ENCODE results near the gene HEPN1.

HEPN1 gene

DNA sequence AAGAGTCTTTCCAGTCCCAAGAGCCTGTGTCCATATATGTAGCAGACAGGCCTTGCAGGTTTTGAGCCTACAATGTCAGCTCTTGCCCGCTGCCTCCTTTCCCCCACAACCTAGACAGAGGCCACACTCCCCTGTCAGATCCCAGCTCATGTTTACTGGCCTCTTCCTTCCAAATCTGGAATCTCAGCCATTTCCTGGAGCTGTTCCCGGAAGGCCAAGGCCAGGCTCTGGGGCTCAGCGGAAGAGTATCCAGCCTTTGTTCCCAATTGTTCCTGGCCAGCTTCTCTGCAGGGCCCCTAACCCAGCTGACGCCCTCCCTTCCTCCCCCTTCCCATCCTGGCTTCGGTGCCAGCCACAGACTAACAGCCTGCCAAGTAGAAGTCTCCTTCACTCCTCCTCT lies 20.3 kb upstream of the HEPN1 start:
- in situ Hi-C loops (cut with HindIII; ENCODE audit: low sequenced_read_pairs): no loop called here

- in situ Hi-C loops (cut with HindIII; ENCODE audit: low sequenced_read_pairs): no loop called here
Measured at GRCh38 chr11:124899383-124900145, 19.5 kb upstream of the HEPN1 start.

DNA sequence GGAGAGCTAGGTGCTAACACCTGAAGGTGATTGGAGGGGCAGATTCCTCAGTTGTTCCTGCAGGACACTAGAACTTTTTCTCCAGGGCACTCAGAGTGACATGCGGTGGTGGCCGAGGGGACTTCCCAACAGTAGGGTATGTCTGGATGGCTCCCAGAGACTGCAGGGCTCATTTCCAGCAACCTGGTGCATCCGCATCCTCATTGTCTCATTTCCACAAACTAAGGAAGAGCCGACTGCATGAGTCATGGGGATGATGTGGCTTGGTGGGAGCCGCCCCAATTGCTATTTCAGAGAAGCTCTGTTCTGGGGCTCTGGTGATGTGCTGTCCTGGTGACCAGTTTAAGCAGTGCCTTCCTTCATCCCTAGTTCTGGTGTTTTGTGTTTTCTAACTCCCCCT lies 18.6 kb upstream of the HEPN1 start:
- in situ Hi-C loops (cut with HindIII; ENCODE audit: low sequenced_read_pairs): no loop called here

DNA sequence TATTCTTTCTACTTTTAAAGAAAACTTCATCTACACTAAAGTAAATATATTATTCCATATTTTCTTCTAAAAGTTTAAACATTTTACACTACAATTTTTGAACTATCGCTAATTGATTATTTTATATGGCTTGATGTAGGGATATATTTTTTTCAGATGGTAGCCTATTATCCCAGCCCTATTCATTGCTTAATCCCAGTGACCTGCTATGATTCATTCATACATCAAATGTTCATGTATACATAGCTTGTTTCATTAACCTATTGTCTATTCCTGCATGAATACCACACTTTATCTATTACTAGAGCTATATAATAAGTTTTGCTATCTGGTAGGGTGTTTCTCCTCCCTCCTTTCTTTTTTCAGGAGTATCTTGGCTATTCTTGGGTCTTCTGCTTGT lies 16.4 kb upstream of the HEPN1 start:
- in situ Hi-C loops (cut with HindIII; ENCODE audit: low sequenced_read_pairs): no loop called here

DNA sequence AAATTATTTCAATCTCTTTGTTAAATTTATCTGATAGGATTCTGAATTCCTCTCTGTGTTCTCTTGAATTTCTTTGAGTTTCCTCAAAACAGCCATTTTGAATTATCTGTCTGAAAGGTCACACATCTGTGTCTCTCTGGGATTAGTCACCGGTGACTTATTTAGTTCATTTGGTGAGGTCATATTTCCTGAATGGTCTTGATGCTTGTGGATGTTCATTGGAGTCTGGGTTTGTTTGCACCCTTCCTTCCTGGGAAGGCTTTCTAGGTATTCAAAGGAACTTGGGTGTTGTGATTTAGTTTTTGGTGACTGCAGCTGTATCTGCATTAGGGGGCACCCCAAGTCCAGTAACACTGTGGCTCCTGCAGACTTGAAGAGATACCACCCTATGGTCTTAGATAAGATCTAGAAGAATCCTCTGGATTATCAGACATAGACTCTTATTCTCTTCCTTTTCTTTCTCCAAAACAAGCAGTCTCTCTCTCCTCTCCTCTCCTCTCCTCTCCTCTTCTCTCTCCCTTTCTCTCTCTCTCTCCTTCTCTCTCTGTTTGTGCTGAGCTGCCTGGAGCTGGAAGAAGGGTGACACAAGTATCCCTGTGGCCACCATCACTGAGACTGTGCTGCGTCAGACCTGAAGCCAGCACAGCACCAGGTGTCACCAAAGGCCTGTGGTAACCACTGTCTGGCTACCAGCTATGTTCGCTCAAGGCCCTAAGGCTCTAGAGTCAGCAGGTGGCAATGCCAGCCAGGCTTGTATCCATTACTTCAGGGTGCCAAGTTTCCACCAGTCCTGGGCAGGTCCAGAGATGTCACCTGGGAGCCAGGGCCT lies 3.3 kb upstream of the HEPN1 start:
- in situ Hi-C loops (cut with HindIII; ENCODE audit: low sequenced_read_pairs): no loop called here

DNA sequence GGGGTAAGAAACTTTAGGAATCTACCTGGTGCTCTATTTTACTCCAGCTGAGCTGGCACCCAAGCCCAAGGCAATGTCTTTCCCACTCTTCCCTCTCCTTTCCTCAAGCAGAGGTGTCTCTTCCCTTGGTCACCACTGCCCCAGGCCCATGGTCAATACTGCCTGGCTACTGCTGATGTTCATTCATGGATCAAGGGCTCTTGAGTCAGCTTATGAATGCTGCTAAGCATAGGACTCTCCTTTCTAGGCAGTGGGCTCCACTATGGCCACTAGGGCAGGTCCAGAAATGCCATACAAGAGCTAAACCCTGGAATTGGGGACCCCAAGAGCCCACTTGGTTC lies 2.7 kb upstream of the HEPN1 start:
- in situ Hi-C loops (cut with HindIII; ENCODE audit: low sequenced_read_pairs): no loop called here

DNA sequence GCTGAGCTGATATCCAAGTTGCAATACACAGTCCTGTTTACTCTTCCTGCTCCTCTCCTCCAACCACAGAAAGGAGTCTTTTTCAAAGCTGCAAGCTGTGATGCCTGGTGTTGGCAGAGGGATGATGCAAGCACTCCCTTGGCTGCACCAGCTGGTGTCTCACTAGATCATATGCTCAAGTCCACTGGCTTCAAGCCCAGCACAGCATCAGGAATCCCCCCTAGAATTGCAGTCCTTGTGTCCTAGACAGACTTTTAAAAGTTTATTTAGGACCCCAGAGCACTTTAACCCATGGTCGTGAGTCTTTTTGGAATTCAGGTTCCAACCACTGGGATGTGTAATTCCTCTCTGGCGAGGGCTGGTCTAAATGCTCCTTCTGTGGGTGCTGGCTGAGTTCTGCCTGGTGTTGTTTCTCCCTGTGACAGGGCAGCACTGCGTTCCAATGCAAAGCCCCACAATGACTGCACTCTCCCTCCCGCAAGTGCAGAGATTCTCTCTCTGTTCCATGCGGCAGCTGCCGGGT lies 1.9 kb upstream of the HEPN1 start:
- in situ Hi-C loops (cut with HindIII; ENCODE audit: low sequenced_read_pairs): no loop called here

- in situ Hi-C loops (cut with HindIII; ENCODE audit: low sequenced_read_pairs): no loop called here
Measured at GRCh38 chr11:124919898-124920297, 848 bp downstream of the HEPN1 start.

GRCh38 chr11:124920356-124920755 lies 1.3 kb downstream of the HEPN1 start:
- in situ Hi-C loops (cut with HindIII; ENCODE audit: low sequenced_read_pairs): no loop called here

GRCh38 chr11:124920870-124921609 lies 2.0 kb downstream of the HEPN1 start:
- in situ Hi-C loops (cut with HindIII; ENCODE audit: low sequenced_read_pairs): no loop called here

DNA sequence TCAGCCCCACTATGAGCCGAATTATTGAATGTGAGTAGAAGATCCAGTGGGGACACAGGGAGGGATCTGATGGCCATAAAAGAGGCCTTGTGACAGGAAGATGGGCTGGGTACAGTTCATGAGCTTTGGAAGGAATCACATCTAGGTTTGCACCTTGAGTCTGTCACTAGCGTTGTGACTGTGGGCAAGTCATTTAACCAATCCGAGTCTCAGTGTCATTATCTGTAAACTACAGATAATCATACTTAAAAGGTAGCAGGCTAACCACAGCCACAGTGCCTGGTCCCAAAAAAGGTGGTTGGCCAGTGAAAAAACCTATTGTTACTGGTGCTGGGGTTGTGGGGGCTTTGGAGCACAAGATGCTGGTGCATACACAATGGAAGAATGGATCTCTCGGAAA lies 3.8 kb downstream of the HEPN1 start:
- in situ Hi-C loops (cut with HindIII; ENCODE audit: low sequenced_read_pairs): no loop called here

- in situ Hi-C loops (cut with HindIII; ENCODE audit: low sequenced_read_pairs): no loop called here
Measured at GRCh38 chr11:124923296-124923695, 4.2 kb downstream of the HEPN1 start.

DNA sequence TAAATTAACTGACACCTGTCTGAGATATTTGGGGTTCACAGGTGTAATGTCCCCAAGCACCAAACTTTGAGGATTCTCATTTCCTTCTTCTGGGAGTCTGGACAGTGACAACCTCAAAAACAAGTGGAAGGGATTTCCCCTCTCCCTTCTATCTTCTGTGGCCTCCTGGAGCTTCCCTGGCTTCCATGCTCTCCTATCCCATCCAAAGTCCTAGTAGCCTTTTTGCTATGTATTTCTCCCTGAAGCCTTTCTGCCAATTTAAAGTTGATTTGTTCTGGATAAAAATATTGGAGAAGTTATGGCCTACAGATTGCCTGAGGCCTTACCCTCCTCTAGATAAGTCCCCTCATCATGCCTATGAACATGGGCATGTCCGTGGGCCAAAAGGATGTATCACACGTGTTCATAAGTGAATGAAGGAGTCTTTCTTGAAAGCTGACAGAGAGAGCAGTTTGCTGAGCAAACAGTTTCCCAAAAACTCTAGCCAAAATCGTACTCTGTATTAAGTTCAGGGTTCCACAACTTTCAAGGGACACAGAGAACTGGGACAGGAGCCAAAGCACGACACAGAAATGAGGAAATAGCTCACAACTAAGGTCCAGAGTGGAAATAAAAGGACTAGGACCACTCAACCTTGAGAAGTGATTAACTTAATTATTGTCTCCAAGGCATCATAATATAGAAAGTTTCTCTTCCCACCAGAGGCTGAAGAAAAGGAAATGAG lies 10.1 kb downstream of the HEPN1 start:
- in situ Hi-C loops (cut with HindIII; ENCODE audit: low sequenced_read_pairs): no loop called here

DNA sequence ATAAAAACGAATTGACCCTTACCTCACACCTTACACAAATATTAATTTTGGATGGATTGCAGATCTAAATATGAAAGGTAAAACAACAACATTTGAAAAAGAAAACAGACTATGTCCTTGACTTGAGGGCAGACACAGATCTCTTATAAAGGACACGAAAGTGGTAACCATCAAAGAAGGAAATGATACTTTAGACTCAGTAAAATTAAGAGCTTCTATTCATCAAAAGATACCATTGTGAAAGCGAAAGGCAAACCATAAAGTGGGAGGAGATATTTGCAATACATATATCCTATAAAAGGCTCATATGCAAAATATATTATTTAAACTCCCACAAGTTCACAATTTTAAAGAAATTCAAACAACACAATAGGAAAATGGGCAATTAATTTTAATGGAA lies 11.7 kb downstream of the HEPN1 start:
- in situ Hi-C loops (cut with HindIII; ENCODE audit: low sequenced_read_pairs): no loop called here

GRCh38 chr11:124934862-124935547 lies 16.0 kb downstream of the HEPN1 start:
- in situ Hi-C loops (cut with HindIII; ENCODE audit: low sequenced_read_pairs): no loop called here

- in situ Hi-C loops (cut with HindIII; ENCODE audit: low sequenced_read_pairs): no loop called here
Measured at GRCh38 chr11:124935548-124936514, 16.8 kb downstream of the HEPN1 start, which contains the start of gene HEPACAM. HEPACAM (minus strand) TSS chr11:124936047; CDS start chr11:124936006, 41 bp downstream.

- in situ Hi-C loops (cut with HindIII; ENCODE audit: low sequenced_read_pairs): no loop called here
Measured at GRCh38 chr11:124937336-124937935, 18.4 kb downstream of the HEPN1 start.

DNA sequence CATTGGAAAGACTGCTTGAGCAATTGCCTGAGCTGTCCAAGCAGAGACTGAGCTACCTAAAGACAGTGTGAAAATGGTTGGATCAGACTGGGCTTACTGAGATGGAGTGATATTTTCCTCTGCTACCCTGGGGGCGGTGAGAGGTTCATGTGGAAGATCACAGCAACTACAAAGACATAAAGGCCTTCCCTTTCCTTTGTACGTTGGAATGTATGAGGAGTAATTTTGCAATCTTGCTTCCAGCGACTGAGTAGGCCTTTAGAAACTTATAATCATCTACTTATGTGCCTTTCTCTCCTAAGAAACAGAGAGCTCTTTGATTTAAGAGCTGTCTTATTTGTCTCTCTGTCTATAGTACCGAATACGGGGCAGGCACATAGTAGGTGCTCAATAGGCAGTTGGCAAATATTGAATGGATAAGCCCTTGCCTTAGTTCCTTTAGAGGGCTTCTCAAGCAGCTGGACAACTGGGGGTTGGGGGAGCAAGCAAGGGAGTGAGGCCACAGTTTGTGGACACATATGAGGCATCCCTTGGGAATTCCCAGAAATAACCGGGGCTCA lies 19.2 kb downstream of the HEPN1 start:
- in situ Hi-C loops (cut with HindIII; ENCODE audit: low sequenced_read_pairs): no loop called here

Data from DLD1 (cell line).